Measurements from ENCODE around the gene PLEKHJ1. TPM values are rescaled to one million over a fixed set of nuclear protein-coding genes. Genes with fewer than 3 reads are reported as not detected.

PLEKHJ1 gene
- total and polyA plus RNA-seq, 8 donors, result 34.3 to 101 (median 43.7) TPM

GRCh38 chr19:2225415-2226050 is 10.6 kb downstream of the PLEKHJ1 start:
- WGBS, 2 donors, result 90 to 92% methylated on average over 26 to 32 of the region's 32 CpGs
- ATAC-seq, result no peak

GRCh38 chr19:2224754-2225349 is 11.3 kb downstream of the PLEKHJ1 start:
- TF ChIP-seq CTCF (IDR thresholded peaks at IDR 0.05), result no peak
- Histone ChIP-seq H3K36me3 (peaks cover under 1 to 78% (median 4%) of the 10 kb centered on the region in 3 donors), H3K4me3 (no peak overlapping the region), H3K9me3 (no peaks in the 10 kb centered on the region), H3K4me1 (no peaks in the 10 kb centered on the region), H3K27me3 (no peaks in the 10 kb centered on the region), H3K27ac (peak overlapping the region in 2 of 4 donors; percentile 10 to 26)
- peak; percentile 6 to 70 (median 58) for ATAC-seq
- DNase-seq, result peak in 1 of 6 donors; percentile 71
- WGBS, 2 donors, result 40 to 58% methylated on average over 13 of the region's 13 CpGs
- intact Hi-C loops (cut with DNase I), result loop anchor here in 1 of 3 donors (10.0 kb wide), 1 partner anchor 50 kb away; no protein-coding TSS in a partner anchor
- no peak for FAIRE-seq

More at GRCh38 chr19:2225415-2226050, 10.6 kb downstream of the PLEKHJ1 start:
- Histone ChIP-seq H3K4me1 (no peaks in the 10 kb centered on the region), H3K36me3 (peaks cover 4 to 78% (median 6%) of the 10 kb centered on the region in 3 donors), H3K27ac (peak overlapping the region in 1 of 4 donors; percentile 26), H3K27me3 (no peaks in the 10 kb centered on the region), H3K4me3 (no peak overlapping the region), H3K9me3 (no peaks in the 10 kb centered on the region)
- intact Hi-C loops (cut with DNase I), result loop anchor here in 1 of 3 donors (10.0 kb wide), 1 partner anchor 51 kb away; no protein-coding TSS in a partner anchor
- DNase-seq, result no peak
- TF ChIP-seq CTCF (IDR thresholded peaks at IDR 0.05), result no peak
- FAIRE-seq, result no peak

- no peaks in the 10 kb centered on the region for H3K9me3 ChIP-seq
- H3K27ac ChIP-seq, result no peak overlapping the region
- no peak for FAIRE-seq
- intact Hi-C loops (cut with DNase I), result loop anchor here in 1 of 3 donors (10.0 kb wide), 1 partner anchor 49 kb away; no protein-coding TSS in a partner anchor
- no peaks in the 10 kb centered on the region for H3K4me1 ChIP-seq
- no peaks in the 10 kb centered on the region for H3K27me3 ChIP-seq
- no peak for DNase-seq
- H3K36me3 ChIP-seq, result peaks cover 0 to 78% (median 4%) of the 10 kb centered on the region in 3 donors
- H3K4me3 ChIP-seq, result no peak overlapping the region
- WGBS, 2 donors, result 93 to 94% methylated on average over 14 of the region's 14 CpGs
- no peak for TF ChIP-seq CTCF (IDR thresholded peaks at IDR 0.05)
- ATAC-seq, result no peak
These were observed 12.2 kb downstream of the PLEKHJ1 start for GRCh38 chr19:2223959-2224358.

- H3K4me1 ChIP-seq, result no peaks in the 10 kb centered on the region
- WGBS, 2 donors, result 92 to 93% methylated on average over 17 to 18 of the region's 18 CpGs
- no peak overlapping the region for H3K4me3 ChIP-seq
- DNase-seq, result no peak
- no peak overlapping the region for H3K27ac ChIP-seq
- no peak for ATAC-seq
- intact Hi-C loops (cut with DNase I), result loop anchor here in 1 of 3 donors (10.0 kb wide), 1 partner anchor 49 kb away; no protein-coding TSS in a partner anchor
- no peak for FAIRE-seq
- H3K36me3 ChIP-seq, result peaks cover 0 to 77% (median 4%) of the 10 kb centered on the region in 3 donors
- H3K27me3 ChIP-seq, result no peaks in the 10 kb centered on the region
- no peak for TF ChIP-seq CTCF (IDR thresholded peaks at IDR 0.05)
- H3K9me3 ChIP-seq, result no peaks in the 10 kb centered on the region
These were observed 12.7 kb downstream of the PLEKHJ1 start for GRCh38 chr19:2223391-2223790.

Data from pancreas (tissue), 10 donors.